Smooth muscle cell (in vitro differentiated cells): ENCODE data around the gene ECI1. TPM values are rescaled to one million over a fixed set of nuclear protein-coding genes. Genes with fewer than 3 reads are reported as not detected.

ENCODE experiments used
- DNase-seq: peaks from one replicate; lab custom pipeline; 2025; ENCODE audit not compliant: unreplicated experiment; lab: John Stamatoyannopoulos, UW
- H2AFZ ChIP-seq: fragments of 200-600 bp; sonication (generic); 2 replicates; pipeline ENCODE4 v1.6.0; 2016; ENCODE audit warnings: antibody characterized with exemption, low read depth, mild to moderate bottlenecking
- H3F3A ChIP-seq: fragments of 200-600 bp; sonication (generic); 2 replicates; pipeline ENCODE4 v1.6.0; 2017; ENCODE audit warnings: antibody characterized with exemption, low read depth
- H3K27ac ChIP-seq: fragments of 200-600 bp; sonication (generic); 2 replicates; pipeline ENCODE4 v1.5.1; 2016; ENCODE audit warnings: low read depth, mild to moderate bottlenecking
- H3K27me3 ChIP-seq: fragments of 200-600 bp; sonication (generic); 2 replicates; pipeline ENCODE4 v1.6.1; 2016; ENCODE audit warnings: low read depth, mild to moderate bottlenecking
- H3K36me3 ChIP-seq: fragments of 200-600 bp; sonication (generic); 2 replicates; pipeline ENCODE4 v1.5.1; 2016; ENCODE audit warnings: low read depth
- H3K4me1 ChIP-seq: fragments of 200-600 bp; sonication (generic); 2 replicates; pipeline ENCODE4 v1.5.1; 2016; ENCODE audit warnings: low read depth
- H3K4me2 ChIP-seq: fragments of 200-600 bp; sonication (generic); 2 replicates; pipeline ENCODE4 v1.6.0; 2016; ENCODE audit warnings: mild to moderate bottlenecking
- H3K4me3 ChIP-seq: fragments of 200-600 bp; sonication (generic); 2 replicates; pipeline ENCODE4 v1.5.1; 2016; ENCODE audit warnings: mild to moderate bottlenecking
- H3K79me2 ChIP-seq: fragments of 200-600 bp; sonication (generic); 2 replicates; pipeline ENCODE4 v1.6.0; 2016; ENCODE audit warnings: low read depth, mild to moderate bottlenecking
- H3K9ac ChIP-seq: fragments of 200-600 bp; sonication (generic); 2 replicates; pipeline ENCODE4 v1.6.0; 2016; ENCODE audit warnings: low read depth
- H3K9me3 ChIP-seq: fragments of 200-600 bp; sonication (generic); replicated peaks from 2 replicates; pipeline ENCODE4 v1.5.1; 2016; ENCODE audit warnings: low read depth
- H4K20me1 ChIP-seq: fragments of 200-600 bp; sonication (generic); 2 replicates; pipeline ENCODE4 v1.6.0; 2016; ENCODE audit warnings: low read depth
- CTCF ChIP-seq: fragments of 200-600 bp; sonication (generic); IDR thresholded peaks from 2 replicates; pipeline ENCODE4 v1.5.1; 2017; ENCODE audit warnings: borderline replicate concordance, mild to moderate bottlenecking, antibody characterized with exemption; ENCODE audit not compliant: insufficient read depth, poor library complexity, severe bottlenecking
- WGBS: methylation state at CpG from one replicate; pipeline ENCODE4 v1.1.7; 2016; ENCODE audit warnings: low lambda C conversion rate; 5-methylcytosine and 5-hydroxymethylcytosine counted together
- polyA plus RNA-seq: library from polyadenylated mRNA; unstranded; fragments of >200 nt; fragmentation: Nextera tagmentation; extraction: Ambion mirVana; gene quantifications from 2 replicates; pipeline ENCODE4 v1.2.1, GENCODE V29; 2016
- total RNA-seq: library from RNA; depleted of rRNA; stranded (reverse); fragments of >200 nt; gene quantifications from 2 replicates; pipeline ENCODE4 v1.2.3, GENCODE V29; 2014

Gene ECI1
- total and polyA plus RNA-seq, 2 experiments from 2014 or later: 45.7 to 86.9 TPM

GRCh38 chr16:2223942-2224486 is 27.4 kb downstream of the ECI1 start:
- peak; percentile 5 for TF ChIP-seq CTCF
- peak; percentile 42 for DNase-seq
- peaks cover 6% of the 10 kb centered on the region for H3K4me1 ChIP-seq
- no peaks in the 10 kb centered on the region for H3K27me3 ChIP-seq
- peak overlapping the region; percentile 95 for H3K4me2 ChIP-seq
- H3K27ac ChIP-seq: peak overlapping the region; percentile 79
- H3K79me2 ChIP-seq: peaks cover 50% of the 10 kb centered on the region
- H3K36me3 ChIP-seq: no peaks in the 10 kb centered on the region
- peak overlapping the region; percentile 96 for H3K4me3 ChIP-seq
- H2AFZ ChIP-seq: peak overlapping the region; percentile 84
- no peaks in the 10 kb centered on the region for H3K9me3 ChIP-seq
- peak overlapping the region; percentile 95 for H3K9ac ChIP-seq
- WGBS: 10% methylated on average over 21 of the region's 22 CpGs
- no peaks in the 10 kb centered on the region for H3F3A ChIP-seq
- peaks cover 44% of the 10 kb centered on the region for H4K20me1 ChIP-seq

- no peaks in the 10 kb centered on the region for H3K9me3 ChIP-seq
- peak; percentile 94 for DNase-seq
- H2AFZ ChIP-seq: peak within 1 kb of the TSS; percentile 84
- peaks cover 38% of the 10 kb centered on the region for H4K20me1 ChIP-seq
- H3K4me2 ChIP-seq: peak within 1 kb of the TSS; percentile 95
- H3K79me2 ChIP-seq: peaks cover 47% of the 10 kb centered on the region
- H3F3A ChIP-seq: no peaks in the 10 kb centered on the region
- TF ChIP-seq CTCF: no peak
- H3K27me3 ChIP-seq: no peaks in the 10 kb centered on the region
- H3K36me3 ChIP-seq: no peaks in the 10 kb centered on the region
- H3K9ac ChIP-seq: peak within 1 kb of the TSS; percentile 95
- H3K27ac ChIP-seq: peak within 1 kb of the TSS; percentile 79
- peak within 1 kb of the TSS; percentile 96 for H3K4me3 ChIP-seq
- peaks cover 6% of the 10 kb centered on the region for H3K4me1 ChIP-seq
- WGBS: 1% methylated on average over 74 of the region's 82 CpGs
These were observed 28.0 kb downstream of the ECI1 start, which contains the start of gene E4F1 for GRCh38 chr16:2223221-2223941. E4F1 (plus strand) TSS chr16:2223591; CDS start chr16:2223614, 23 bp downstream.

- H3K27ac ChIP-seq: peak overlapping the region; percentile 96
- H3K9me3 ChIP-seq: no peaks in the 10 kb centered on the region
- peaks cover 19% of the 10 kb centered on the region for H3K79me2 ChIP-seq
- no peak overlapping the region for H3K4me3 ChIP-seq
- H4K20me1 ChIP-seq: peaks cover 15% of the 10 kb centered on the region
- H3K4me1 ChIP-seq: peaks cover 13% of the 10 kb centered on the region
- peak overlapping the region; percentile 94 for H3K4me2 ChIP-seq
- no peak overlapping the region for H2AFZ ChIP-seq
- WGBS: 100% methylated on average over 4 of the region's 4 CpGs
- no peaks in the 10 kb centered on the region for H3K27me3 ChIP-seq
- no peaks in the 10 kb centered on the region for H3F3A ChIP-seq
- no peak for DNase-seq
- no peak overlapping the region for H3K9ac ChIP-seq
- TF ChIP-seq CTCF: no peak
- no peaks in the 10 kb centered on the region for H3K36me3 ChIP-seq
These were observed 35.1 kb downstream of the ECI1 start for GRCh38 chr16:2216330-2216729.
